OCI-LY7 (cell line): ENCODE measurements around the gene C3.
A peak's percentile ranks its signal among the peaks of the same experiment; 100 is the strongest.
"Not testable (repeated sequence)": the region's sequence is repeated elsewhere in the genome, so short reads cannot be mapped to it uniquely, and the experiment has no call there.

ENCODE experiments used
- CTCF ChIP-seq: fragments of 200-600 bp; sonication (generic); conservative IDR thresholded peaks from 2 replicates; pipeline ENCODE4 v1.5.1; 2014; ENCODE audit warnings: mild to moderate bottlenecking, antibody characterized with exemption, low read length, moderate library complexity, mixed read lengths
- EZH2phosphoT487 ChIP-seq: fragments of 200-600 bp; sonication (generic); IDR thresholded peaks from 2 replicates; pipeline ENCODE4 v1.6.1; 2018; ENCODE audit warnings: low read depth, borderline replicate concordance, mild to moderate bottlenecking, mixed run types, antibody characterized with exemption, low read length, moderate library complexity, mixed read lengths

- TF ChIP-seq CTCF, result peak; percentile 59; the same call in 1 of the 2 replicates
- TF ChIP-seq EZH2phosphoT487, result not testable (repeated sequence)
Observed at GRCh38 chr19:6633456-6633813, 87.0 kb downstream of the C3 start.
